Cardiac fibroblast (primary cell): ENCODE results near the gene D2HGDH.

Experiments
- DNase-seq, 2 donors: peaks; one replicate each; pipeline versions ENCODE4 v3.0.0 to v3.0.0-alpha.2; 2010; ENCODE audit warnings: low read depth in 2 of 2
- H3K4me3 ChIP-seq, 2 donors: replicated peaks in 1 of 2; 1 replicate in 1 of 2; 2 replicates in 1 of 2; pipeline ENCODE4 v1.5.1; 2011; ENCODE audit warnings: low read depth in 2 of 2, low read length in 2 of 2, mild to moderate bottlenecking in 2 of 2, moderate library complexity in 1 of 2
- CTCF ChIP-seq: IDR thresholded peaks from one replicate; pipeline ENCODE4 v1.5.1; 2011; ENCODE audit warnings: low read depth, mild to moderate bottlenecking, low read length, inconsistent platforms

Gene D2HGDH

GRCh38 chr2:241768251-241768711 is 33.9 kb downstream of the D2HGDH start:
- no peak for DNase-seq
- H3K4me3 ChIP-seq: no peak overlapping the region
- TF ChIP-seq CTCF: no peak

DNA sequence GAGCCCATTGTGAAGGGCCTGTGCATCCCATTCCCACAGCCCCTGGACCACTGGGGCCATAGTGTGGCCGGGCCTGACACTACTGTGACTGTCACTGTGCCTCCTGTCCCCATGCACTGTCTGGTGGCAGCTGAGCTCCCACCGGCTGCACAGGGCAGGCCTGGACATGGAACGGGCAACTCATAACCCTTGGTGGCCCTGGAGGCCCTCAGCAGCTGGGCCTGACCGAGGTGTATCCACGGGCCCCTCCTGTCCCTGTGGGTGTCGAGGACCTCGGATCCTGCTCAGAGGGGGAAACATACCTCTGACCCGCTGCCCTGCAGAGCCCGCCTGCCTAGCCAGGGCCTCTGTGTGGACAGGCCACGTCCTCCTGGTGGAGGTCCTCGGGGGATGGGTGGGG is 34.4 kb downstream of the D2HGDH start:
- H3K4me3 ChIP-seq: no peak overlapping the region
- TF ChIP-seq CTCF: no peak
- DNase-seq: no peak

DNA sequence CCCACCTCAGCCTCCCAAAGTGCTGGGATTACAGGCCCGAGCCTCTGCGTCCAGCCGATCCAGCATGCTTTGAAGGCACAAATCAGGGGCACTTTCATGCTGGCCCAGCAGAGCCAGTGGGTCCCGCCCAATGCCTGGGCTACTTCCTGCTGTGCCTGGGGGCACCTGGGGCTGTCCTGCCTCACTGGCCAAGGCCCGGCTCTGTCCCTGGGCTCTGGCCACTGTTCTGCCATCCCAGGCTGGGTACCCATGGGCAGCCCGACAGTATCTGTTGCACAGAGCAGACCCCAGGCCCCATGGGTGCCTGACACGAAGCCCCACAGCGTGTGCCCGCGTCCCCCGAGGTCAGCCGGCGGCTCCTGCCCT is 35.4 kb downstream of the D2HGDH start:
- no peak for DNase-seq
- H3K4me3 ChIP-seq: no peak overlapping the region
- no peak for TF ChIP-seq CTCF

DNA sequence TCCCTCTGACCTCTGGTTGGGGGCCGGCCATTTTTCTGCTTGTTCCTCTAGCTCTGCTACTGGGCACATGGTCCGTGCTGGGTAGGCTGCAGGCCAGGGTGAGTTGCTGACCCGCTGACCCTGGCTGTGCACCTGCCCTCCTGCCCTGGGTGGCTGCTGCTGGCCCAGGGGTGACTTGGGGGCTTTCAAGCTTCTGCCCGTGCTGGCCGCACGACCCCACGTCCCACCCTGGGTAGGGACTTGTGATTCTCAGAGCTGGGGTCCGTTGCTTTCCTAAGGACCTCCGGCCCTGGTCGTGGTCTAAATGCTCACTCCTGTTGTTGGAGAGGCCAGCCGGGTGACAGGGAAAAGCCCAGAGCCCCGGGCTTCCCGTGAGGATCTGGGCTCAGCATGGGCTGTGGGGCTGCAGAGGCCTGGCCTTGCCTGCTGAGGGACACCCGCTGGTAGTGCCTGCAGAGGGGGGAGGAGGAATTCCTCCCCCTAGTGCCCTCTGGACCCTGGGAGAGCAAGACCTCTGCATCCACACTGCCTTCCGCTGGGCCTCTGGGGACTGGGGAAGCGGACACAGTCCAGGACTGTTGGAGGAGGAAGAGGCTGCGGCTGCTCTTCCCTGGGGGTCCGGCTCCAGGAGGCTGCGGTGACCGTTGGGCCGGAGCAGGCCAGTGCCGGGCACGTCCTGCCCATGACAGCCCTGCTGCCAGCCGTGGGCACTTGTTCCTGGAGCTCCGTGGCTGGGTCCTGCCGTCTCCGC is 35.9 kb downstream of the D2HGDH start:
- H3K4me3 ChIP-seq: no peak overlapping the region
- TF ChIP-seq CTCF: no peak
- no peak for DNase-seq

- H3K4me3 ChIP-seq: no peak overlapping the region
- DNase-seq: no peak
- no peak for TF ChIP-seq CTCF
Observed at GRCh38 chr2:241770936-241771285, 36.5 kb downstream of the D2HGDH start.

DNA sequence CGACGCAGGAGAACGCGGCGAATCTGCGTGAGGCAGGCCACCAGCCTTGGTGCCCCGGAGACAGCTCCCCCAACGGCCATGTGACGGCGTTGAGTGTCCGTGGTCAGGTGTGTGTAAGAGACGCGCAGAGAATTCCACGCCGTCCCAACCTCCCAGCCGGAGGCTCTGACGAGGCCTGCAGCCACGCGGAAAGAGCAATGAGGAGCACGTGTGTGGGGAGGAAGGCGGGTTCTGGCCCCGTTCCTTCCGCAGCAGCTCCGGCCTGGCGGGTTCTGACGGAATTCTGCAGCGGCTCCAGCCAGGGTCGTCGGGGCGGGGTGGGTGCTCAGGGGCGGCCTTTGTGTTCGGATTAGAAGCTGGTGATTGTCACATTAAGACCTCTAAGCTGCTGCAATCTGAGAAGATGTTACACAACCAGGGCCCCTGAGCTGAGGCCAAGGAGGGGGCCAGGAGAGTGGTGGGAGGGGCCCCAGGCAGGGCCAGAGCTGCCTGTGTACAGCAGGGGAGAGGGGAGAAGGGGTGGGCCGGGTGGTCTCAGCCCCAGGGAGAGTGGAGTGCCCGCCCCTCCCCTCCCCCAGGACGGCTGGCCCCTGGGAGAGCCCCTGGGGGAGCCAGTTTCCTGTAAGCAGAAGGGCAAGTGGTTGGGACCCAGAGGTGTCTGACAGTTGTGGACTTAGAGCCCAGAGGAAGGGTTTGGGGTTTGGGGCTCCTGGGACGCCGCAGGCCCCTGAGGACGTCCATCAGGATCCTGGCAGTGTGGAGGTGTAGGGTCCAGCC is 37.0 kb downstream of the D2HGDH start:
- DNase-seq: peak; percentile 18 to 65
- TF ChIP-seq CTCF: no peak
- H3K4me3 ChIP-seq: no peak overlapping the region
